GM23248 (cell line): Measurements from ENCODE around the gene CP. TPM values are rescaled to one million over a fixed set of nuclear protein-coding genes. Genes with fewer than 3 reads are reported as not detected.

Experiments
- DNase-seq: peaks from one replicate; pipeline ENCODE4 v3.0.0-alpha.2; 2015
- H2AFZ ChIP-seq: fragments of 200-600 bp; sonication (generic); 2 replicates; pipeline ENCODE4 v1.6.1; 2016; ENCODE audit warnings: antibody characterized with exemption
- H3F3A ChIP-seq: fragments of 200-600 bp; sonication (generic); 2 replicates; pipeline ENCODE4 v1.6.1; 2016; ENCODE audit warnings: mild to moderate bottlenecking, antibody characterized with exemption, mixed run types; ENCODE audit not compliant: insufficient read depth
- H3K27ac ChIP-seq: fragments of 200-600 bp; sonication (generic); 2 replicates; pipeline ENCODE4 v1.5.1; 2016; ENCODE audit warnings: mild to moderate bottlenecking
- H3K27me3 ChIP-seq: fragments of 200-600 bp; sonication (generic); replicated peaks from 2 replicates; pipeline ENCODE4 v1.6.1; 2016; ENCODE audit warnings: mild to moderate bottlenecking; ENCODE audit not compliant: insufficient read depth
- H3K36me3 ChIP-seq: fragments of 200-600 bp; sonication (generic); 2 replicates; pipeline ENCODE4 v1.6.1; 2016; ENCODE audit warnings: low read depth, mild to moderate bottlenecking
- H3K4me1 ChIP-seq: fragments of 200-600 bp; sonication (generic); 2 replicates; pipeline ENCODE4 v1.6.1; 2016; ENCODE audit warnings: mild to moderate bottlenecking; ENCODE audit not compliant: insufficient read depth
- H3K4me2 ChIP-seq: fragments of 200-600 bp; sonication (generic); one replicate; pipeline ENCODE4 v1.6.1; 2016; ENCODE audit warnings: mild to moderate bottlenecking; ENCODE audit not compliant: unreplicated experiment
- H3K4me3 ChIP-seq: fragments of 200-600 bp; sonication (generic); 2 replicates; pipeline ENCODE4 v1.5.1; 2016; ENCODE audit warnings: mild to moderate bottlenecking
- H3K79me2 ChIP-seq: fragments of 200-600 bp; sonication (generic); 2 replicates; pipeline ENCODE4 v1.6.1; 2016; ENCODE audit warnings: mild to moderate bottlenecking; ENCODE audit not compliant: insufficient read depth
- H3K9ac ChIP-seq: fragments of 200-600 bp; sonication (generic); 2 replicates; pipeline ENCODE4 v1.6.1; 2016; ENCODE audit warnings: mild to moderate bottlenecking
- H3K9me2 ChIP-seq: fragments of 200-600 bp; sonication (generic); 2 replicates; pipeline ENCODE4 v1.6.1; 2016; ENCODE audit warnings: mixed run types, mild to moderate bottlenecking, moderate library complexity; ENCODE audit not compliant: insufficient read depth
- H3K9me3 ChIP-seq: fragments of 200-600 bp; sonication (generic); one replicate; pipeline ENCODE4 v1.6.1; 2017; ENCODE audit warnings: low read depth
- H4K20me1 ChIP-seq: fragments of 200-600 bp; sonication (generic); 2 replicates; pipeline ENCODE4 v1.6.0; 2016; ENCODE audit not compliant: insufficient read depth
- EZH2 ChIP-seq: fragments of 200-600 bp; sonication (generic); IDR thresholded peaks from 2 replicates; pipeline ENCODE4 v1.6.1; 2018; ENCODE audit warnings: antibody characterized with exemption, mild to moderate bottlenecking; ENCODE audit not compliant: insufficient read depth, poor library complexity, severe bottlenecking
- EZH2phosphoT487 ChIP-seq: fragments of 200-600 bp; sonication (generic); IDR thresholded peaks from 2 replicates; pipeline ENCODE4 v1.6.1; 2018; ENCODE audit warnings: antibody characterized with exemption, moderate library complexity, mild to moderate bottlenecking, low read depth; ENCODE audit not compliant: insufficient read depth
- WGBS, 2 experiments: methylation state at CpG; one replicate each; pipeline ENCODE4 v1.1.6; 2015 to 2017; ENCODE audit warnings: low lambda C conversion rate in 2 of 2, low coverage in 1 of 2; ENCODE audit errors: missing lambda C conversion rate in 2 of 2; 5-methylcytosine and 5-hydroxymethylcytosine counted together
- in situ Hi-C: fragments of 300-500 bp; cut with MboI; formaldehyde crosslinking; loops from 2 replicates; pipeline ENCODE4 v1.15.0; 2020
- polyA plus RNA-seq: library from polyadenylated mRNA; unstranded; fragments of >200 nt; fragmentation: Nextera tagmentation; extraction: Ambion mirVana; gene quantifications from 2 replicates; pipeline ENCODE4 v1.2.1, GENCODE V29; 2016
- total RNA-seq: library from RNA; depleted of rRNA; stranded (reverse); fragments of >200 nt; shearing (Covaris generic); gene quantifications from 2 replicates; pipeline ENCODE4 v1.2.3, GENCODE V29; 2014

CP gene
- total and polyA plus RNA-seq, 2 experiments from 2014 or later: not detected

GRCh38 chr3:149266736-149267135 lies 45.1 kb upstream of the CP start:
- no peak overlapping the region for H3K4me2 ChIP-seq
- DNase-seq: peak; percentile 39
- no peak for TF ChIP-seq EZH2phosphoT487
- TF ChIP-seq EZH2: no peak
- H3K79me2 ChIP-seq: no peaks in the 10 kb centered on the region
- no peaks in the 10 kb centered on the region for H3K9me2 ChIP-seq
- no peak overlapping the region for H3K9ac ChIP-seq
- H3F3A ChIP-seq: no peaks in the 10 kb centered on the region
- no peak overlapping the region for H3K27ac ChIP-seq
- no peaks in the 10 kb centered on the region for H3K27me3 ChIP-seq
- H3K4me1 ChIP-seq: peaks cover 8% of the 10 kb centered on the region
- no peaks in the 10 kb centered on the region for H3K9me3 ChIP-seq
- no peaks in the 10 kb centered on the region for H4K20me1 ChIP-seq
- H2AFZ ChIP-seq: no peak overlapping the region
- H3K4me3 ChIP-seq: no peak overlapping the region
- H3K36me3 ChIP-seq: no peaks in the 10 kb centered on the region
- in situ Hi-C loops: no loop called here

- WGBS, 2 experiments: 89 to 92% methylated on average over 1 of the region's 1 CpG
- DNase-seq: no peak
These were observed 42.2 kb upstream of the CP start for GRCh38 chr3:149263856-149264255.

GRCh38 chr3:149258714-149259113 lies 37.1 kb upstream of the CP start:
- no peak overlapping the region for H3K27ac ChIP-seq
- no peak overlapping the region for H2AFZ ChIP-seq
- TF ChIP-seq EZH2 (no peak), EZH2phosphoT487 (no peak)
- 91 to 97% methylated on average over 4 of the region's 4 CpGs for WGBS, 2 experiments
- no peaks in the 10 kb centered on the region for H3K27me3 ChIP-seq
- H3F3A ChIP-seq: no peaks in the 10 kb centered on the region
- H3K36me3 ChIP-seq: no peaks in the 10 kb centered on the region
- H3K9me2 ChIP-seq: no peaks in the 10 kb centered on the region
- no peak overlapping the region for H3K9ac ChIP-seq
- H3K79me2 ChIP-seq: no peaks in the 10 kb centered on the region
- no peaks in the 10 kb centered on the region for H3K4me1 ChIP-seq
- H3K9me3 ChIP-seq: no peaks in the 10 kb centered on the region
- no peak for DNase-seq
- in situ Hi-C loops: no loop called here
- no peaks in the 10 kb centered on the region for H4K20me1 ChIP-seq
- no peak overlapping the region for H3K4me2 ChIP-seq
- no peak overlapping the region for H3K4me3 ChIP-seq

More at GRCh38 chr3:149263856-149264255, 42.2 kb upstream of the CP start:
- H3K4me2 ChIP-seq: no peak overlapping the region
- no peaks in the 10 kb centered on the region for H4K20me1 ChIP-seq
- H3K36me3 ChIP-seq: no peaks in the 10 kb centered on the region
- H3K9me2 ChIP-seq: no peaks in the 10 kb centered on the region
- in situ Hi-C loops: no loop called here
- H3K27me3 ChIP-seq: no peaks in the 10 kb centered on the region
- no peak overlapping the region for H3K9ac ChIP-seq
- no peaks in the 10 kb centered on the region for H3K79me2 ChIP-seq
- TF ChIP-seq EZH2phosphoT487: no peak
- TF ChIP-seq EZH2: no peak
- H2AFZ ChIP-seq: no peak overlapping the region
- H3K27ac ChIP-seq: no peak overlapping the region
- no peaks in the 10 kb centered on the region for H3F3A ChIP-seq
- no peaks in the 10 kb centered on the region for H3K9me3 ChIP-seq
- H3K4me1 ChIP-seq: peaks cover 8% of the 10 kb centered on the region
- no peak overlapping the region for H3K4me3 ChIP-seq

- 94 to 95% methylated on average over 3 of the region's 3 CpGs for WGBS, 2 experiments
- TF ChIP-seq EZH2 (no peak), EZH2phosphoT487 (no peak)
- in situ Hi-C loops: no loop called here
These were observed 36.7 kb upstream of the CP start for GRCh38 chr3:149258298-149258697.

GRCh38 chr3:149252272-149252671 lies 30.6 kb upstream of the CP start:
- Histone ChIP-seq H3K4me3 (no peak overlapping the region), H3K9ac (no peak overlapping the region), H2AFZ (no peak overlapping the region), H3F3A (peaks cover 10% of the 10 kb centered on the region; the same call in 1 of the 2 replicates), H3K9me2 (no peaks in the 10 kb centered on the region), H4K20me1 (no peaks in the 10 kb centered on the region), H3K27ac (no peak overlapping the region), H3K79me2 (no peaks in the 10 kb centered on the region), H3K4me1 (peaks cover 13% of the 10 kb centered on the region), H3K4me2 (no peak overlapping the region), H3K9me3 (no peaks in the 10 kb centered on the region), H3K27me3 (no peaks in the 10 kb centered on the region), H3K36me3 (no peaks in the 10 kb centered on the region)
- TF ChIP-seq EZH2phosphoT487: no peak
- TF ChIP-seq EZH2: no peak
- in situ Hi-C loops: no loop called here
- 82 to 86% methylated on average over 2 of the region's 2 CpGs for WGBS, 2 experiments
- no peak for DNase-seq

More at GRCh38 chr3:149258298-149258697, 36.7 kb upstream of the CP start:
- Histone ChIP-seq H3K4me2 (no peak overlapping the region), H3K4me3 (no peak overlapping the region), H3F3A (no peaks in the 10 kb centered on the region), H4K20me1 (no peaks in the 10 kb centered on the region), H3K9ac (no peak overlapping the region), H3K9me3 (no peaks in the 10 kb centered on the region), H3K9me2 (no peaks in the 10 kb centered on the region), H3K27me3 (no peaks in the 10 kb centered on the region), H3K4me1 (no peaks in the 10 kb centered on the region), H3K36me3 (no peaks in the 10 kb centered on the region), H3K79me2 (no peaks in the 10 kb centered on the region), H3K27ac (no peak overlapping the region), H2AFZ (no peak overlapping the region)
- DNase-seq: no peak
